H9 (cell line): Measurements from ENCODE around the gene ALDH1A3. TPM values are rescaled to one million over a fixed set of nuclear protein-coding genes. Genes with fewer than 3 reads are reported as not detected.
A peak's percentile ranks its signal among the peaks of the same experiment; 100 is the strongest.

Experiments used
- DNase-seq: peaks from one replicate; pipeline ENCODE4 v3.0.0-alpha.2; 2017
- H2AFZ ChIP-seq: one replicate; pipeline ENCODE4 v1.6.1; 2013; ENCODE audit warnings: mild to moderate bottlenecking, low read length, control low read depth, moderate library complexity
- H2AK5ac ChIP-seq: 2 replicates; pipeline ENCODE4 v1.6.1; 2013; ENCODE audit warnings: low read length, control low read depth, mixed read lengths; ENCODE audit not compliant: insufficient read length
- H2BK120ac ChIP-seq: one replicate; pipeline ENCODE4 v1.6.1; 2013; ENCODE audit warnings: low read depth, mild to moderate bottlenecking, low read length, control low read depth, inconsistent platforms; ENCODE audit not compliant: poor library complexity, severe bottlenecking
- H2BK12ac ChIP-seq: 2 replicates; pipeline ENCODE4 v1.6.1; 2013; ENCODE audit warnings: low read length, control low read depth, mixed read lengths, low read depth; ENCODE audit not compliant: insufficient read length
- H2BK15ac ChIP-seq: 2 replicates; pipeline ENCODE4 v1.6.1; 2013; ENCODE audit warnings: low read depth, low read length, control low read depth
- H2BK20ac ChIP-seq: one replicate; pipeline ENCODE4 v1.6.1; 2013; ENCODE audit warnings: low read depth, mild to moderate bottlenecking, low read length, control low read depth, inconsistent platforms; ENCODE audit not compliant: poor library complexity, severe bottlenecking
- H2BK5ac ChIP-seq: 2 replicates; pipeline ENCODE4 v1.6.1; 2013; ENCODE audit warnings: low read length, control low read depth, mixed read lengths; ENCODE audit not compliant: insufficient read length
- H3K14ac ChIP-seq: 2 replicates; pipeline ENCODE4 v1.6.1; 2013; ENCODE audit warnings: low read length, control low read depth; ENCODE audit not compliant: insufficient read depth
- H3K18ac ChIP-seq: 2 replicates; pipeline ENCODE4 v1.6.1; 2013; ENCODE audit warnings: low read depth, mild to moderate bottlenecking, mixed read lengths, low read length, control low read depth; ENCODE audit not compliant: insufficient read length
- H3K23ac ChIP-seq: 2 replicates; pipeline ENCODE4 v1.6.1; 2013; ENCODE audit warnings: low read length, control low read depth, mixed read lengths, low read depth; ENCODE audit not compliant: insufficient read length
- H3K23me2 ChIP-seq: 2 replicates; pipeline ENCODE4 v1.6.1; 2013; ENCODE audit warnings: low read depth, mild to moderate bottlenecking, mixed read lengths, low read length, control low read depth; ENCODE audit not compliant: insufficient read length, poor library complexity, severe bottlenecking
- H3K27ac ChIP-seq: 2 replicates; pipeline ENCODE4 v1.5.1; 2013; ENCODE audit warnings: low read length, control low read depth, mixed read lengths, low read depth; ENCODE audit not compliant: insufficient read length
- H3K27me3 ChIP-seq: 2 replicates; pipeline ENCODE4 v1.6.1; 2013; ENCODE audit warnings: low read length, control low read depth, inconsistent platforms; ENCODE audit not compliant: insufficient read depth
- H3K4ac ChIP-seq: 2 replicates; pipeline ENCODE4 v1.6.1; 2013; ENCODE audit warnings: low read depth, mild to moderate bottlenecking, control low read depth, inconsistent platforms, low read length, moderate library complexity
- H3K4me1 ChIP-seq: 2 replicates; pipeline ENCODE4 v1.6.1; 2013; ENCODE audit warnings: low read length, control low read depth, inconsistent platforms; ENCODE audit not compliant: insufficient read depth
- H3K4me2 ChIP-seq: 2 replicates; pipeline ENCODE4 v1.6.1; 2013; ENCODE audit warnings: low read length, control low read depth, mixed read lengths; ENCODE audit not compliant: insufficient read length, insufficient read depth
- H3K56ac ChIP-seq: 2 replicates; pipeline ENCODE4 v1.6.1; 2013; ENCODE audit warnings: low read depth, mild to moderate bottlenecking, mixed read lengths, low read length, control low read depth; ENCODE audit not compliant: insufficient read length
- H3K79me1 ChIP-seq: 2 replicates; pipeline ENCODE4 v1.6.1; 2013; ENCODE audit warnings: low read depth, mild to moderate bottlenecking, moderate library complexity, low read length, control low read depth, inconsistent platforms; ENCODE audit not compliant: insufficient read depth, poor library complexity, severe bottlenecking
- H3K79me2 ChIP-seq: 2 replicates; pipeline ENCODE4 v1.6.1; 2013; ENCODE audit warnings: low read length, control low read depth, inconsistent platforms; ENCODE audit not compliant: insufficient read depth
- H3K9ac ChIP-seq: 2 replicates; pipeline ENCODE4 v1.6.1; 2013; ENCODE audit warnings: low read length, control low read depth, mixed read lengths; ENCODE audit not compliant: insufficient read length; ENCODE audit errors: extremely low read depth
- H3K9me3 ChIP-seq: one replicate; pipeline ENCODE4 v1.6.1; 2013; ENCODE audit warnings: low read depth, low read length, inconsistent platforms; ENCODE audit not compliant: control insufficient read depth
- H3T11ph ChIP-seq: one replicate; pipeline ENCODE4 v1.6.1; 2013; ENCODE audit warnings: mild to moderate bottlenecking, low read length, control low read depth, inconsistent platforms
- H4K20me1 ChIP-seq: one replicate; pipeline ENCODE4 v1.6.1; 2013; ENCODE audit not compliant: control insufficient read depth, insufficient read length, insufficient read depth
- H4K5ac ChIP-seq: 2 replicates; pipeline ENCODE4 v1.6.1; 2013; ENCODE audit warnings: low read depth, mild to moderate bottlenecking, mixed read lengths, low read length, control low read depth; ENCODE audit not compliant: insufficient read length
- H4K8ac ChIP-seq: replicated peaks from 2 replicates; pipeline ENCODE4 v1.6.1; 2013; ENCODE audit warnings: low read length, control low read depth, mixed read lengths, low read depth; ENCODE audit not compliant: insufficient read length
- H4K91ac ChIP-seq: 2 replicates; pipeline ENCODE4 v1.6.1; 2013; ENCODE audit warnings: low read depth, mild to moderate bottlenecking, moderate library complexity, mixed read lengths, low read length, control low read depth; ENCODE audit not compliant: insufficient read length
- H3K27ac Mint-ChIP-seq, 3 experiments: 2 replicates in 2 of 3; 3 replicates in 1 of 3; pipeline ENCODE4 v1.8.0; 2020 to 2021; ENCODE audit warnings: mixed read lengths in 3 of 3, mild to moderate bottlenecking in 1 of 3, moderate library complexity in 1 of 3
- H3K27me3 Mint-ChIP-seq: 2 replicates; pipeline ENCODE4 v1.8.0; 2021; ENCODE audit warnings: low read depth, mild to moderate bottlenecking, moderate library complexity, mixed read lengths
- H3K36me3 Mint-ChIP-seq, 3 experiments: 2 replicates in 2 of 3; 3 replicates in 1 of 3; pipeline ENCODE4 v1.8.0; 2020 to 2021; ENCODE audit warnings: low read depth in 3 of 3, mixed read lengths in 3 of 3; ENCODE audit not compliant: insufficient read depth in 1 of 3
- H3K4me1 Mint-ChIP-seq, 2 experiments: 2 replicates each; pipeline ENCODE4 v1.8.0; 2020; ENCODE audit warnings: mixed read lengths in 2 of 2
- H3K4me3 Mint-ChIP-seq, 2 experiments: 2 replicates in 1 of 2; 3 replicates in 1 of 2; pipeline ENCODE4 v1.8.0; 2020 to 2021; ENCODE audit warnings: mild to moderate bottlenecking in 2 of 2, mixed read lengths in 2 of 2, moderate library complexity in 1 of 2
- H3K9me3 Mint-ChIP-seq, 2 experiments: 2 replicates in 1 of 2; 3 replicates in 1 of 2; pipeline ENCODE4 v1.8.0; 2020; ENCODE audit warnings: mild to moderate bottlenecking in 2 of 2, mixed read lengths in 2 of 2, moderate library complexity in 1 of 2
- WGBS: extraction: QIAGEN DNeasy Blood & Tissue Kit; methylation state at CpG from one replicate; pipeline ENCODE4 v1.1.7; 2013; ENCODE audit warnings: missing lambda C conversion rate, low lambda C conversion rate, mixed read lengths; ENCODE audit not compliant: insufficient read length; ENCODE audit errors: extremely low coverage; 5-methylcytosine and 5-hydroxymethylcytosine counted together
- total RNA-seq: library from RNA; stranded (reverse); gene quantifications from 2 replicates; pipeline ENCODE4 v1.2.1, GENCODE V29; 2021
- TF ChIP-seq, protein P1 (sequence below): fragments of 200-600 bp; sonication (generic); conservative IDR thresholded peaks from 3 replicates; pipeline ENCODE4 v1.8.0; 2021; ENCODE audit warnings: antibody characterized with exemption, mild to moderate bottlenecking

ALDH1A3 gene
- total RNA-seq, 1 experiment from 2014 or later, result 9.2 TPM

DNA sequence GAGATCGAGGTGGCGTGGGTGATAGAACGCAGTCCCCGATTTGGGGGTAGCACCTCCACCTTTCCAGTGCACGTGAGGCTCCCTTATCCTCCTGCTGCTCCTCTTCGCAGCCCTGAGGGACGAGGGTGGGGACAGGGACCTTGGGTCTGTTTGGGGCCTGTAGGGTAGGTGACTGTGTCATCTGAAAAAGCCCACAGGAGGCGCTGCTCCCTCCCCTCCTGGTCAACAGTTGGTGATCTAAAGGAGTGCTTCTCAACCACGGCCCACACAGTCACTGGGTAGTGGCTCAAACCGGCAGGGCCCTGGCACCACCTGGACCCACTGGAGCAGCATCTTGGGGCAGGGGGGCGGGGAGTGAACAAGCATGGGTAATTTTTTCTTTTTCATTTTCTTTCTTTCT, 46.6 kb downstream of the ALDH1A3 start:
- H3K27ac ChIP-seq, result no peak overlapping the region
- Mint-ChIP-seq H3K4me3 (no peak overlapping the region), H3K27me3 (peaks cover 65% of the 10 kb centered on the region), H3K9me3 (no peaks in the 10 kb centered on the region), H3K36me3 (no peaks in the 10 kb centered on the region), H3K4me1 (peaks cover 15 to 20% of the 10 kb centered on the region in 2 experiments), H3K27ac (no peak overlapping the region)
- H3K4me2 ChIP-seq, result no peak overlapping the region
- no peak overlapping the region for H3K56ac ChIP-seq
- WGBS, result no CpG with 5 or more reads among the region's 11 CpGs
- H3K4me1 ChIP-seq, result no peaks in the 10 kb centered on the region; the same call in 1 of the 2 replicates
- H3K23ac ChIP-seq, result no peak overlapping the region
- no peak overlapping the region for H2BK120ac ChIP-seq
- no peaks in the 10 kb centered on the region for H3K79me1 ChIP-seq
- no peak overlapping the region for H2BK5ac ChIP-seq
- no peak overlapping the region for H3K9ac ChIP-seq
- no peak overlapping the region for H2AK5ac ChIP-seq
- H3K18ac ChIP-seq, result no peak overlapping the region
- no peak overlapping the region for H3K14ac ChIP-seq
- no peaks in the 10 kb centered on the region for H3K79me2 ChIP-seq
- no peaks in the 10 kb centered on the region for H3K23me2 ChIP-seq
- H3K9me3 ChIP-seq, result no peaks in the 10 kb centered on the region
- peak; percentile 79 for DNase-seq
- H2AFZ ChIP-seq, result no peak overlapping the region
- no peak overlapping the region for H4K91ac ChIP-seq
- H3K4ac ChIP-seq, result no peak overlapping the region
- no peak overlapping the region for H2BK20ac ChIP-seq
- H2BK15ac ChIP-seq, result no peak overlapping the region
- no peaks in the 10 kb centered on the region for H4K20me1 ChIP-seq
- H2BK12ac ChIP-seq, result no peak overlapping the region
- H4K5ac ChIP-seq, result no peak overlapping the region
- no peak overlapping the region for H3T11ph ChIP-seq
- TF ChIP-seq, protein P1, sequence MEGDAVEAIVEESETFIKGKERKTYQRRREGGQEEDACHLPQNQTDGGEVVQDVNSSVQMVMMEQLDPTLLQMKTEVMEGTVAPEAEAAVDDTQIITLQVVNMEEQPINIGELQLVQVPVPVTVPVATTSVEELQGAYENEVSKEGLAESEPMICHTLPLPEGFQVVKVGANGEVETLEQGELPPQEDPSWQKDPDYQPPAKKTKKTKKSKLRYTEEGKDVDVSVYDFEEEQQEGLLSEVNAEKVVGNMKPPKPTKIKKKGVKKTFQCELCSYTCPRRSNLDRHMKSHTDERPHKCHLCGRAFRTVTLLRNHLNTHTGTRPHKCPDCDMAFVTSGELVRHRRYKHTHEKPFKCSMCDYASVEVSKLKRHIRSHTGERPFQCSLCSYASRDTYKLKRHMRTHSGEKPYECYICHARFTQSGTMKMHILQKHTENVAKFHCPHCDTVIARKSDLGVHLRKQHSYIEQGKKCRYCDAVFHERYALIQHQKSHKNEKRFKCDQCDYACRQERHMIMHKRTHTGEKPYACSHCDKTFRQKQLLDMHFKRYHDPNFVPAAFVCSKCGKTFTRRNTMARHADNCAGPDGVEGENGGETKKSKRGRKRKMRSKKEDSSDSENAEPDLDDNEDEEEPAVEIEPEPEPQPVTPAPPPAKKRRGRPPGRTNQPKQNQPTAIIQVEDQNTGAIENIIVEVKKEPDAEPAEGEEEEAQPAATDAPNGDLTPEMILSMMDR, result peak; percentile 63
- no peak overlapping the region for H4K8ac ChIP-seq
- peaks cover 2% of the 10 kb centered on the region; the same call in 1 of the 2 replicates for H3K27me3 ChIP-seq
